WTC11 (cell line): ENCODE data around the gene KMT2A. TPM values are rescaled to one million over a fixed set of nuclear protein-coding genes. Genes with fewer than 3 reads are reported as not detected.
"Not testable (repeated sequence)": the region's sequence is repeated elsewhere in the genome, so short reads cannot be mapped to it uniquely, and the experiment has no call there.

Experiments used
- ATAC-seq: fragments of 200-7000 bp; cut with Tn5 transposase; 2 replicates; pipeline ENCODE4 v1.10.0; 2021; ENCODE audit warnings: mild to moderate bottlenecking, moderate library complexity
- CTCF ChIA-PET: fragments of 300-600 bp; sonication (Branson Sonifier 250); formaldehyde crosslinking; loops from one replicate; lab custom pipeline; 2021; ENCODE audit warnings: antibody characterized with exemption; lab: Charles Lee
- POLR2A ChIA-PET: fragments of 350-600 bp; sonication (Branson Sonifier 250); formaldehyde crosslinking; loops from one replicate; lab custom pipeline; 2021; ENCODE audit warnings: antibody characterized with exemption; lab: Charles Lee
- DNase-seq: peaks from one replicate; pipeline ENCODE4 v3.0.0; 2021; ENCODE audit warnings: low spot score
- H3K27ac Mint-ChIP-seq: 2 replicates; pipeline ENCODE4 v1.8.0; 2021; ENCODE audit warnings: mixed read lengths
- H3K27me3 Mint-ChIP-seq: 2 replicates; pipeline ENCODE4 v1.8.0; 2021; ENCODE audit warnings: low read depth, mild to moderate bottlenecking, moderate library complexity, mixed read lengths
- H3K36me3 Mint-ChIP-seq: 2 replicates; pipeline ENCODE4 v1.8.0; 2021; ENCODE audit warnings: mixed read lengths
- H3K4me1 Mint-ChIP-seq: 2 replicates; pipeline ENCODE4 v1.8.0; 2022; ENCODE audit warnings: mixed read lengths
- H3K4me3 Mint-ChIP-seq: 2 replicates; pipeline ENCODE4 v1.8.0; 2021; ENCODE audit warnings: mild to moderate bottlenecking, moderate library complexity, mixed read lengths
- H3K9me3 Mint-ChIP-seq: 2 replicates; pipeline ENCODE4 v1.8.0; 2021; ENCODE audit warnings: mixed read lengths
- ATF1 ChIP-seq: sonication (generic); formaldehyde crosslinking; IDR thresholded peaks from 2 replicates; pipeline ENCODE4 v1.8.1; 2023; ENCODE audit warnings: mild to moderate bottlenecking, moderate library complexity, missing genetic modification reagents
- CREM ChIP-seq: sonication (generic); formaldehyde crosslinking; IDR thresholded peaks from 2 replicates; pipeline ENCODE4 v1.8.1; 2022; ENCODE audit warnings: mild to moderate bottlenecking, missing genetic modification reagents, moderate library complexity
- ETV6 ChIP-seq: sonication (generic); formaldehyde crosslinking; IDR thresholded peaks from 2 replicates; pipeline ENCODE4 v1.8.1; 2022; ENCODE audit warnings: mild to moderate bottlenecking, missing genetic modification reagents
- FOXK1 ChIP-seq: sonication (generic); formaldehyde crosslinking; IDR thresholded peaks from 2 replicates; pipeline ENCODE4 v1.8.0; 2022; ENCODE audit warnings: mild to moderate bottlenecking, moderate library complexity, missing genetic modification reagents
- GABPB1 ChIP-seq: sonication (generic); formaldehyde crosslinking; IDR thresholded peaks from 2 replicates; pipeline ENCODE4 v1.8.1; 2023; ENCODE audit warnings: mild to moderate bottlenecking, missing genetic modification reagents
- GRHL2 ChIP-seq: fragments of 250-450 bp; sonication (Bioruptor Pico); IDR thresholded peaks from 2 replicates; pipeline ENCODE4 v1.8.0; 2022; ENCODE audit warnings: mild to moderate bottlenecking, moderate library complexity; ENCODE audit not compliant: insufficient replicate concordance, severe bottlenecking
- JUN ChIP-seq: sonication (generic); formaldehyde crosslinking; IDR thresholded peaks from 2 replicates; pipeline ENCODE4 v1.8.0; 2023; ENCODE audit warnings: mild to moderate bottlenecking, missing genetic modification reagents
- MYBL2 ChIP-seq: sonication (generic); formaldehyde crosslinking; IDR thresholded peaks from 2 replicates; pipeline ENCODE4 v1.8.1; 2023; ENCODE audit warnings: mild to moderate bottlenecking, moderate library complexity, missing genetic modification reagents
- NFYB ChIP-seq: sonication (generic); formaldehyde crosslinking; conservative IDR thresholded peaks from 2 replicates; pipeline ENCODE4 v1.8.0; 2022; ENCODE audit warnings: low read depth, missing genetic modification reagents
- OVOL2 ChIP-seq: fragments of 250-450 bp; sonication (Bioruptor Pico); IDR thresholded peaks from 2 replicates; pipeline ENCODE4 v1.9.0; 2021; ENCODE audit warnings: mild to moderate bottlenecking, borderline replicate concordance
- RORB ChIP-seq: fragments of 250-450 bp; sonication (Bioruptor Pico); IDR thresholded peaks from 2 replicates; pipeline ENCODE4 v1.9.0; 2021; ENCODE audit warnings: mild to moderate bottlenecking
- ZNF232 ChIP-seq: sonication (generic); formaldehyde crosslinking; IDR thresholded peaks from 2 replicates; pipeline ENCODE4 v1.8.0; 2022; ENCODE audit warnings: mild to moderate bottlenecking, missing genetic modification reagents
- ZNF396 ChIP-seq: fragments of 250-450 bp; sonication (Bioruptor Pico); IDR thresholded peaks from 2 replicates; pipeline ENCODE4 v1.8.0; 2021; ENCODE audit warnings: mild to moderate bottlenecking, moderate library complexity, borderline replicate concordance
- total RNA-seq: library from RNA; stranded (reverse); gene quantifications from 3 replicates; pipeline ENCODE4 v1.2.3, GENCODE V29; 2021
- TF ChIP-seq, protein P1 (sequence below): sonication (generic); formaldehyde crosslinking; IDR thresholded peaks from 2 replicates; pipeline ENCODE4 v1.8.1; 2023; ENCODE audit warnings: mild to moderate bottlenecking, moderate library complexity, missing genetic modification reagents
- TF ChIP-seq, protein P2 (sequence below): fragments of 250-450 bp; sonication (Bioruptor Pico); IDR thresholded peaks from 2 replicates; pipeline ENCODE4 v1.8.0; 2021; ENCODE audit warnings: mild to moderate bottlenecking
- TF ChIP-seq, protein P3 (sequence below): sonication (generic); formaldehyde crosslinking; IDR thresholded peaks from 2 replicates; pipeline ENCODE4 v1.8.0; 2023; ENCODE audit warnings: missing genetic modification reagents
- TF ChIP-seq, protein P4 (sequence below): sonication (generic); formaldehyde crosslinking; IDR thresholded peaks from 2 replicates; pipeline ENCODE4 v1.8.1; 2022; ENCODE audit warnings: low read depth, mild to moderate bottlenecking, moderate library complexity, missing genetic modification reagents, borderline replicate concordance
- TF ChIP-seq, protein P5 (sequence below): sonication (generic); formaldehyde crosslinking; conservative IDR thresholded peaks from 2 replicates; pipeline ENCODE4 v1.8.1; 2023; ENCODE audit warnings: mild to moderate bottlenecking, low read depth, missing genetic modification reagents, moderate library complexity
- TF ChIP-seq, protein P6 (sequence below): sonication (generic); formaldehyde crosslinking; IDR thresholded peaks from 2 replicates; pipeline ENCODE4 v1.8.1; 2023; ENCODE audit warnings: mild to moderate bottlenecking, missing genetic modification reagents, borderline replicate concordance
- TF ChIP-seq, protein P7 (sequence below): sonication (generic); formaldehyde crosslinking; IDR thresholded peaks from 2 replicates; pipeline ENCODE4 v1.8.1; 2023; ENCODE audit warnings: mild to moderate bottlenecking, missing genetic modification reagents, moderate library complexity

KMT2A gene
- total RNA-seq, 1 experiment from 2014 or later = 59.1 TPM

DNA sequence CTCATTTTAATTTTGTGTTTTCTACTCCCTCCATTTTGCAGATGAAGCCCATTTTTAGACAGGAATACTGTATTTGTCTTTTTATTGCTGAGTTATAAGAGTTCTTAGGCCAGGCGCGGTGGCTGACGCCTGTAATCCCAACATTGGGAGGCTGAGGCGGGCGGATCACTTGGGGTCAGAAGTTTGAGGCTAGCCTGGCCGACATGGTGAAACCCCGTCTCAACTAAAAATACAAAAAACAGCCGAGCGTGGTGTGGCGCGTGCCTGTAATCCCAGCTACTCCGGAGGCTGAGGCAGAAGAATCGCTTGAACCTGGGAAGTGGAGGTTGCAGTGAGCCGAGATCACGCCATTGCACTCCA, 135.4 kb downstream of the KMT2A start:
- DNase-seq, H3K27me3 Mint-ChIP-seq, H3K9me3 Mint-ChIP-seq, CTCF ChIA-PET, H3K36me3 Mint-ChIP-seq: not testable (repeated sequence)
- Mint-ChIP-seq H3K4me3 (peak overlapping the region; percentile 92), H3K27ac (0 out of 2 replicates have a peak overlapping the region, but pooled peaks have one; percentile 10), H3K4me1 (peaks cover 21% of the 10 kb centered on the region)
- POLR2A ChIA-PET = interaction anchor here (1.5 kb wide), 1 partner anchor 64 kb away, joined by 8 read pairs; no protein-coding TSS in a partner anchor
- 0 out of 2 replicates have a peak, but pooled peaks have one; percentile 24 for TF ChIP-seq GABPB1 (CRISPR knock-in tag)
- ATAC-seq = peak; percentile 19

DNA sequence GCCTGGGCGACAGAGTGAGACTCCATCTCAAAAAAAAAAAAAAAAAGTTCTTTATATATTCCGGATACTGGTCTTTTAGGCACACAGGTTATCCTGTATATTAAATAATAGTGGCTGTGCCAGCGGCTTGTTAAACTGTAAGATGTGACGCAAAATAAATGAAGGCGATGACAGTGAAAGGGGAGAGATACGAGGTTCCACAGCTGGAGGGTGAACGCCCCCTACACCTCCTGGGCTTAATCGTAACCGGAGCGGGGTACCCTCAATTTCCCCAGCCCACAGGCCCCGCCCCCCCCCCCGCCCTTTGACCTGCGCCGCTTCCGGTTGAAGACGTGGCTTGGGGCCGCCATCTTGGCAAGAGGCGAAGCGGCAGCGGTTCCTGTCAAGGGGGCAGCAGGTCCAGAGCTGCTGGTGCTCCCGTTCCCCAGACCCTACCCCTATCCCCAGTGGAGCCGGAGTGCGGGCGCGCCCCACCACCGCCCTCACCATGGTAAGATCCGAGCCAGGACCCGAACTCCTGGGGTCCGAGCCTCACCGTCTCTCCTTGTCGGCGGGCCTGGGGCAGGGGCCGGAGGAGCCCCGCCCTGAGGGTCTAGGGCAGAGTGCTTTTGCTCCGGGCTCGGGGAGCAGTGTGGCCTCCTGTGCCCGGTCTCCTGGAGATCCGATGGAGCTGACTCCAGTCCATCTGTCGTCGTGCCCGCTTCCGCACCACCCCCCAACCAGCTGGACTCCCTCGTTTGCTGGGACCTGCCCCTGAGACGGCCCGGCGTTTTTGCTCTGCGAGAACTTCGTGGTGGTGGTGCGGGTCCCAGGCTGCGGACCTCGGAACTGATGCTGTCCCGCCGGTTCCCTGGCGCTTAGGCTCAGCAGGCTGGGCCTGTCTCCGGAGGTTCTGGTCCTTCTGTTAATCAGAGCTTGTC, 136.0 kb downstream of the KMT2A start, which contains the start of gene ARCN1:
ARCN1 (plus strand) TSS at position 349 of the 920 bp plus-strand sequence; CDS start at position 488, 139 bp downstream.
- Mint-ChIP-seq H3K36me3 (no peaks in the 10 kb centered on the region; the same call in 1 of the 2 replicates), H3K4me1 (peaks cover 21% of the 10 kb centered on the region), H3K27me3 (no peaks in the 10 kb centered on the region; the same call in 1 of the 2 replicates), H3K4me3 (peak within 1 kb of the TSS; percentile 92), H3K9me3 (no peaks in the 10 kb centered on the region), H3K27ac (peak within 1 kb of the TSS; percentile 89)
- ATAC-seq (peak; percentile 89), DNase-seq (peak; percentile 79)
- ChIA-PET POLR2A (interaction anchor here (1.5 kb wide), 1 partner anchor 63 kb away, joined by 8 read pairs; no protein-coding TSS in a partner anchor), CTCF (interaction anchor here (0.7 kb wide), 1 partner anchor 297 kb away, joined by 3 read pairs; no protein-coding TSS in a partner anchor)
- TF ChIP-seq, protein P1, sequence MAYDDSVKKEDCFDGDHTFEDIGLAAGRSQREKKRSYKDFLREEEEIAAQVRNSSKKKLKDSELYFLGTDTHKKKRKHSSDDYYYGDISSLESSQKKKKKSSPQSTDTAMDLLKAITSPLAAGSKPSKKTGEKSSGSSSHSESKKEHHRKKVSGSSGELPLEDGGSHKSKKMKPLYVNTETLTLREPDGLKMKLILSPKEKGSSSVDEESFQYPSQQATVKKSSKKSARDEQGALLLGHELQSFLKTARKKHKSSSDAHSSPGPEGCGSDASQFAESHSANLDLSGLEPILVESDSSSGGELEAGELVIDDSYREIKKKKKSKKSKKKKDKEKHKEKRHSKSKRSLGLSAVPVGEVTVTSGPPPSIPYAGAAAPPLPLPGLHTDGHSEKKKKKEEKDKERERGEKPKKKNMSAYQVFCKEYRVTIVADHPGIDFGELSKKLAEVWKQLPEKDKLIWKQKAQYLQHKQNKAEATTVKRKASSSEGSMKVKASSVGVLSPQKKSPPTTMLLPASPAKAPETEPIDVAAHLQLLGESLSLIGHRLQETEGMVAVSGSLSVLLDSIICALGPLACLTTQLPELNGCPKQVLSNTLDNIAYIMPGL (CRISPR knock-in tag) = peak; percentile 77; the same call in 1 of the 2 replicates
- TF ChIP-seq, protein P2, sequence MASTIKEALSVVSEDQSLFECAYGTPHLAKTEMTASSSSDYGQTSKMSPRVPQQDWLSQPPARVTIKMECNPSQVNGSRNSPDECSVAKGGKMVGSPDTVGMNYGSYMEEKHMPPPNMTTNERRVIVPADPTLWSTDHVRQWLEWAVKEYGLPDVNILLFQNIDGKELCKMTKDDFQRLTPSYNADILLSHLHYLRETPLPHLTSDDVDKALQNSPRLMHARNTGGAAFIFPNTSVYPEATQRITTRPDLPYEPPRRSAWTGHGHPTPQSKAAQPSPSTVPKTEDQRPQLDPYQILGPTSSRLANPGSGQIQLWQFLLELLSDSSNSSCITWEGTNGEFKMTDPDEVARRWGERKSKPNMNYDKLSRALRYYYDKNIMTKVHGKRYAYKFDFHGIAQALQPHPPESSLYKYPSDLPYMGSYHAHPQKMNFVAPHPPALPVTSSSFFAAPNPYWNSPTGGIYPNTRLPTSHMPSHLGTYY (CRISPR knock-in tag) = no peak
- TF ChIP-seq, protein P3, sequence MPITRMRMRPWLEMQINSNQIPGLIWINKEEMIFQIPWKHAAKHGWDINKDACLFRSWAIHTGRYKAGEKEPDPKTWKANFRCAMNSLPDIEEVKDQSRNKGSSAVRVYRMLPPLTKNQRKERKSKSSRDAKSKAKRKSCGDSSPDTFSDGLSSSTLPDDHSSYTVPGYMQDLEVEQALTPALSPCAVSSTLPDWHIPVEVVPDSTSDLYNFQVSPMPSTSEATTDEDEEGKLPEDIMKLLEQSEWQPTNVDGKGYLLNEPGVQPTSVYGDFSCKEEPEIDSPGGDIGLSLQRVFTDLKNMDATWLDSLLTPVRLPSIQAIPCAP (CRISPR knock-in tag) = peak; percentile 39; the same call in 1 of the 2 replicates
- TF ChIP-seq JUN (CRISPR knock-in tag) = no peak
- peak; percentile 83; the same call in 1 of the 2 replicates for TF ChIP-seq ZNF232
- no peak for TF ChIP-seq GRHL2 (CRISPR knock-in tag)
- TF ChIP-seq, protein P4, sequence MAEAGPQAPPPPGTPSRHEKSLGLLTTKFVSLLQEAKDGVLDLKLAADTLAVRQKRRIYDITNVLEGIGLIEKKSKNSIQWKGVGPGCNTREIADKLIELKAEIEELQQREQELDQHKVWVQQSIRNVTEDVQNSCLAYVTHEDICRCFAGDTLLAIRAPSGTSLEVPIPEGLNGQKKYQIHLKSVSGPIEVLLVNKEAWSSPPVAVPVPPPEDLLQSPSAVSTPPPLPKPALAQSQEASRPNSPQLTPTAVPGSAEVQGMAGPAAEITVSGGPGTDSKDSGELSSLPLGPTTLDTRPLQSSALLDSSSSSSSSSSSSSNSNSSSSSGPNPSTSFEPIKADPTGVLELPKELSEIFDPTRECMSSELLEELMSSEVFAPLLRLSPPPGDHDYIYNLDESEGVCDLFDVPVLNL (CRISPR knock-in tag) = no peak
- TF ChIP-seq, protein P5, sequence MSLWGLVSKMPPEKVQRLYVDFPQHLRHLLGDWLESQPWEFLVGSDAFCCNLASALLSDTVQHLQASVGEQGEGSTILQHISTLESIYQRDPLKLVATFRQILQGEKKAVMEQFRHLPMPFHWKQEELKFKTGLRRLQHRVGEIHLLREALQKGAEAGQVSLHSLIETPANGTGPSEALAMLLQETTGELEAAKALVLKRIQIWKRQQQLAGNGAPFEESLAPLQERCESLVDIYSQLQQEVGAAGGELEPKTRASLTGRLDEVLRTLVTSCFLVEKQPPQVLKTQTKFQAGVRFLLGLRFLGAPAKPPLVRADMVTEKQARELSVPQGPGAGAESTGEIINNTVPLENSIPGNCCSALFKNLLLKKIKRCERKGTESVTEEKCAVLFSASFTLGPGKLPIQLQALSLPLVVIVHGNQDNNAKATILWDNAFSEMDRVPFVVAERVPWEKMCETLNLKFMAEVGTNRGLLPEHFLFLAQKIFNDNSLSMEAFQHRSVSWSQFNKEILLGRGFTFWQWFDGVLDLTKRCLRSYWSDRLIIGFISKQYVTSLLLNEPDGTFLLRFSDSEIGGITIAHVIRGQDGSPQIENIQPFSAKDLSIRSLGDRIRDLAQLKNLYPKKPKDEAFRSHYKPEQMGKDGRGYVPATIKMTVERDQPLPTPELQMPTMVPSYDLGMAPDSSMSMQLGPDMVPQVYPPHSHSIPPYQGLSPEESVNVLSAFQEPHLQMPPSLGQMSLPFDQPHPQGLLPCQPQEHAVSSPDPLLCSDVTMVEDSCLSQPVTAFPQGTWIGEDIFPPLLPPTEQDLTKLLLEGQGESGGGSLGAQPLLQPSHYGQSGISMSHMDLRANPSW (CRISPR knock-in tag) = no peak
- peak; percentile 23; the same call in 1 of the 2 replicates for TF ChIP-seq ETV6 (CRISPR knock-in tag)
- TF ChIP-seq CREM = peak; percentile 73; the same call in 1 of the 2 replicates
- TF ChIP-seq, protein P6, sequence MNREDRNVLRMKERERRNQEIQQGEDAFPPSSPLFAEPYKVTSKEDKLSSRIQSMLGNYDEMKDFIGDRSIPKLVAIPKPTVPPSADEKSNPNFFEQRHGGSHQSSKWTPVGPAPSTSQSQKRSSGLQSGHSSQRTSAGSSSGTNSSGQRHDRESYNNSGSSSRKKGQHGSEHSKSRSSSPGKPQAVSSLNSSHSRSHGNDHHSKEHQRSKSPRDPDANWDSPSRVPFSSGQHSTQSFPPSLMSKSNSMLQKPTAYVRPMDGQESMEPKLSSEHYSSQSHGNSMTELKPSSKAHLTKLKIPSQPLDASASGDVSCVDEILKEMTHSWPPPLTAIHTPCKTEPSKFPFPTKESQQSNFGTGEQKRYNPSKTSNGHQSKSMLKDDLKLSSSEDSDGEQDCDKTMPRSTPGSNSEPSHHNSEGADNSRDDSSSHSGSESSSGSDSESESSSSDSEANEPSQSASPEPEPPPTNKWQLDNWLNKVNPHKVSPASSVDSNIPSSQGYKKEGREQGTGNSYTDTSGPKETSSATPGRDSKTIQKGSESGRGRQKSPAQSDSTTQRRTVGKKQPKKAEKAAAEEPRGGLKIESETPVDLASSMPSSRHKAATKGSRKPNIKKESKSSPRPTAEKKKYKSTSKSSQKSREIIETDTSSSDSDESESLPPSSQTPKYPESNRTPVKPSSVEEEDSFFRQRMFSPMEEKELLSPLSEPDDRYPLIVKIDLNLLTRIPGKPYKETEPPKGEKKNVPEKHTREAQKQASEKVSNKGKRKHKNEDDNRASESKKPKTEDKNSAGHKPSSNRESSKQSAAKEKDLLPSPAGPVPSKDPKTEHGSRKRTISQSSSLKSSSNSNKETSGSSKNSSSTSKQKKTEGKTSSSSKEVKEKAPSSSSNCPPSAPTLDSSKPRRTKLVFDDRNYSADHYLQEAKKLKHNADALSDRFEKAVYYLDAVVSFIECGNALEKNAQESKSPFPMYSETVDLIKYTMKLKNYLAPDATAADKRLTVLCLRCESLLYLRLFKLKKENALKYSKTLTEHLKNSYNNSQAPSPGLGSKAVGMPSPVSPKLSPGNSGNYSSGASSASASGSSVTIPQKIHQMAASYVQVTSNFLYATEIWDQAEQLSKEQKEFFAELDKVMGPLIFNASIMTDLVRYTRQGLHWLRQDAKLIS = no peak
- no peak for TF ChIP-seq MYBL2 (CRISPR knock-in tag)
- TF ChIP-seq RORB (CRISPR knock-in tag) = no peak
- TF ChIP-seq ATF1 (CRISPR knock-in tag) = no peak
- TF ChIP-seq OVOL2 = no peak
- no peak for TF ChIP-seq ZNF396 (CRISPR knock-in tag)
- TF ChIP-seq, protein P7, sequence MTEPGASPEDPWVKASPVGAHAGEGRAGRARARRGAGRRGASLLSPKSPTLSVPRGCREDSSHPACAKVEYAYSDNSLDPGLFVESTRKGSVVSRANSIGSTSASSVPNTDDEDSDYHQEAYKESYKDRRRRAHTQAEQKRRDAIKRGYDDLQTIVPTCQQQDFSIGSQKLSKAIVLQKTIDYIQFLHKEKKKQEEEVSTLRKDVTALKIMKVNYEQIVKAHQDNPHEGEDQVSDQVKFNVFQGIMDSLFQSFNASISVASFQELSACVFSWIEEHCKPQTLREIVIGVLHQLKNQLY (CRISPR knock-in tag) = no peak; the same call in 1 of the 2 replicates
- TF ChIP-seq FOXK1 (CRISPR knock-in tag) = peak; percentile 18; the same call in 1 of the 2 replicates
- TF ChIP-seq NFYB = no peak
